ENCODE results near the gene BPHL.
"Not testable (repeated sequence)": the region's sequence is repeated elsewhere in the genome, so short reads cannot be mapped to it uniquely, and the experiment has no call there.

Gene BPHL

GRCh38 chr6:3176562-3177355 lies 58.2 kb downstream of the BPHL start:
- no peak overlapping the region for H3K27ac Mint-ChIP-seq
- TF ChIP-seq CTCF (IDR thresholded peaks at IDR 0.05; ENCODE audit: unreplicated experiment in 3 of 3), result no peak
- peaks cover 24% of the 10 kb centered on the region for H3K4me1 Mint-ChIP-seq
- no peak overlapping the region for H3K4me3 Mint-ChIP-seq
- peaks cover 9% of the 10 kb centered on the region for H3K27me3 Mint-ChIP-seq (ENCODE audit: low read depth)
- H3K9me3 Mint-ChIP-seq, result no peaks in the 10 kb centered on the region
- H3K36me3 Mint-ChIP-seq (ENCODE audit: low read depth), result no peaks in the 10 kb centered on the region

- not testable (repeated sequence) for H3K27ac Mint-ChIP-seq; H3K27me3 Mint-ChIP-seq (ENCODE audit: low read depth); H3K4me3 Mint-ChIP-seq; H3K36me3 Mint-ChIP-seq (ENCODE audit: low read depth); H3K9me3 Mint-ChIP-seq
- peaks cover 14% of the 10 kb centered on the region for H3K4me1 Mint-ChIP-seq
Measured at GRCh38 chr6:3178666-3179065, 60.2 kb downstream of the BPHL start.

DNA sequence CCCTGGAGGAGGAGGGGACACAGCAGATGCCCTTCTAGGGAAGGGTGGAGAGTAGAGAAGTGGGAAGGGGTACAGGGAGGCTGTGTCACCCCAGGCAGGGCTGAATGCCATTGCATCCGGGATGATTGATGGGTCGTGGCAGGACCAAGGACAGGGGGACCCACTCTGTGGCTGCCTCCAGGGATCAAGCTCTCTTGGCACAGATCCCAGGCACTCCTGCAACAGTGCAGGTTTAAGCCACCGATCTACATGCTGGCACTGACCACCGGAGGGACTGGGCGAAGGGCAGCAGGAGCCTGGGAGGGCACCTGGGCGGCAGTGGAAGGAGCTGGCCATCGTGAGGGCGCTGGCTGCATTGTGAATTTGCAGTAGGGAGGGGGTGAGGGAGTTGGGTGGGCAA lies 61.4 kb downstream of the BPHL start:
- H3K9me3 Mint-ChIP-seq; H3K27ac Mint-ChIP-seq; H3K27me3 Mint-ChIP-seq (ENCODE audit: low read depth); H3K36me3 Mint-ChIP-seq (ENCODE audit: low read depth): not testable (repeated sequence)
- Mint-ChIP-seq H3K4me3 (peak overlapping the region; percentile 76 to 85 (median 78)), H3K4me1 (peaks cover 12% of the 10 kb centered on the region)

DNA sequence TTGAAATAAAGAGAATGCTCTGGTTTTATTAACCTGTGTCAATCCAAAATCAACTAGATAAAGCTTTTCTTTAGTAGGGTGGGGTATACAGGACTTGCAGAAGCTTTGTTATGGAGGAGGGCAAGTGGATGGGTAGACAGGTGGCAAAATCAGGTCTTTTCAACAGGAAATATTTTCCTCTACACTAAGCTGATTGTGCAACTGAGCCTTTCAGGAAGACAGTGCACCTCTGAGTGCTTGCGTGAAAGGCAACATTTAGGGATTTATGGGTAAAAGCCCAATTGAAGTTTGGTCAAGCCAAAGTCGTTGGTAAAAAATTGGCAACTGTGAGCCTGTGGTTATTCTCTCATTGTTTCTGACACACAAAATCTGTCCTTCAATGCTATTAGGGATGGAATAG lies 62.6 kb downstream of the BPHL start:
- TF ChIP-seq CTCF (IDR thresholded peaks at IDR 0.05; ENCODE audit: unreplicated experiment in 3 of 3), result no peak
- no peak overlapping the region for H3K27ac Mint-ChIP-seq
- H3K9me3 Mint-ChIP-seq, result no peaks in the 10 kb centered on the region
- peaks cover under 1% of the 10 kb centered on the region for H3K4me1 Mint-ChIP-seq
- H3K36me3 Mint-ChIP-seq (ENCODE audit: low read depth), result no peaks in the 10 kb centered on the region
- H3K27me3 Mint-ChIP-seq (ENCODE audit: low read depth), result peaks cover 10% of the 10 kb centered on the region
- H3K4me3 Mint-ChIP-seq, result no peak overlapping the region

- H3K4me3 Mint-ChIP-seq, result no peak overlapping the region
- no peaks in the 10 kb centered on the region for H3K9me3 Mint-ChIP-seq
- H3K27me3 Mint-ChIP-seq (ENCODE audit: low read depth), result peaks cover 17% of the 10 kb centered on the region
Measured at GRCh38 chr6:3183066-3183465, 64.6 kb downstream of the BPHL start.

DNA sequence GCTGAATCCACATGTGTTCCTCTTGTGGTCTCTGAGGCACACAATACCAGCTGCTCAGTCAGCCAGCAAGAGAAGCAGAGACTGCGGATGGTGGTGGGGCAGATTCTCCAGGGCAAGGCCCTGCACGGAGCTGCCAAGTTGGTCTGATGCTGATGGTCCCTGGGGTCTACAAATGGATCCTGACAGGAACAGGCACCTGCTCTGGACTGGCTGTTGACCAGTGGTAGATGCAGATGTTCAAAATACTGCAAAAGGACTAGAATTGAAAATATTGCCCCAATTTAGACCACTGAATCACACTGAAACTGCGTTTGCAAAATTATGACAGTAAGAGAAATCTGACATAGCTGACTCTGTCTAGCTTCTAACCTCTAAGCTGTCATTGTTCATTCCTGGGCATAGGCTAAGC lies 68.5 kb downstream of the BPHL start:
- Mint-ChIP-seq H3K4me1 (no peaks in the 10 kb centered on the region), H3K27ac (no peak overlapping the region), H3K27me3 (ENCODE audit: low read depth) (peaks cover 13% of the 10 kb centered on the region), H3K4me3 (no peak overlapping the region), H3K9me3 (no peaks in the 10 kb centered on the region), H3K36me3 (ENCODE audit: low read depth) (no peaks in the 10 kb centered on the region)
- no peak for TF ChIP-seq CTCF (IDR thresholded peaks at IDR 0.05; ENCODE audit: unreplicated experiment in 3 of 3)

More at GRCh38 chr6:3183066-3183465, 64.6 kb downstream of the BPHL start:
- H3K27ac Mint-ChIP-seq, result no peak overlapping the region
- no peaks in the 10 kb centered on the region for H3K36me3 Mint-ChIP-seq (ENCODE audit: low read depth)
- H3K4me1 Mint-ChIP-seq, result no peaks in the 10 kb centered on the region
- no peak for TF ChIP-seq CTCF (IDR thresholded peaks at IDR 0.05; ENCODE audit: unreplicated experiment in 3 of 3)

DNA sequence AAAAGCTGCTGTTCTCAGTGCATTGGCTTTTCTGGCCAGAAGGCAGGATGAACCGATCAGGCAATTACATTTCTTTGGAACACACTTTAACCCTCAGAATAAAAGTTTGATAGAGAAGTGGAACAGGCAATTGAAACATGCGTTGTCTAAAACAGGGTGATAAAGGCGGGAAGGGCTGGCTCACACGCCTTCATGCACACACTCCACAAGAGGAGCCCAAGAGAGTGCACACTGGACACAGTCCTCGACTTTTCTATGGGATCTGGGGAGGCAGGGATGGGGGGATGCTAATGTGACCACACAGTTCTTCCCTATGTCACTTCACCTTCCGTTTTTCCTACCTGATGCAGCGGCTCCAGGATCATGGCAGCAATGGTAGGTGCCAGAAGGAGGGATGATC lies 69.8 kb downstream of the BPHL start:
- Mint-ChIP-seq H3K27me3 (ENCODE audit: low read depth) (peaks cover 13% of the 10 kb centered on the region), H3K9me3 (no peaks in the 10 kb centered on the region), H3K36me3 (ENCODE audit: low read depth) (no peaks in the 10 kb centered on the region), H3K4me3 (no peak overlapping the region), H3K27ac (no peak overlapping the region), H3K4me1 (no peaks in the 10 kb centered on the region)
- no peak for TF ChIP-seq CTCF (IDR thresholded peaks at IDR 0.05; ENCODE audit: unreplicated experiment in 3 of 3)

- not testable (repeated sequence) for H3K27ac Mint-ChIP-seq; H3K4me1 Mint-ChIP-seq; H3K4me3 Mint-ChIP-seq; H3K36me3 Mint-ChIP-seq (ENCODE audit: low read depth); H3K9me3 Mint-ChIP-seq
- H3K27me3 Mint-ChIP-seq (ENCODE audit: low read depth), result peaks cover 13% of the 10 kb centered on the region
Measured at GRCh38 chr6:3189192-3189591, 70.7 kb downstream of the BPHL start.
